GM06990 (cell line): ENCODE data around the gene SLC12A7.

ENCODE experiments used
- DNase-seq: peaks from one replicate; pipeline ENCODE4 v3.0.0-alpha.2; 2011; ENCODE audit not compliant: insufficient read length; ENCODE audit errors: extremely low read depth
- H3K27me3 ChIP-seq: replicated peaks from 2 replicates; pipeline ENCODE4 v1.6.0; 2011; ENCODE audit warnings: low read length; ENCODE audit not compliant: control insufficient read depth, insufficient read depth
- H3K36me3 ChIP-seq: 2 replicates; pipeline ENCODE4 v1.5.1; 2011; ENCODE audit warnings: low read length; ENCODE audit not compliant: control insufficient read depth, insufficient read depth
- H3K4me3 ChIP-seq: replicated peaks from 2 replicates; pipeline ENCODE4 v1.5.1; 2011; ENCODE audit warnings: low read depth, mild to moderate bottlenecking, control low read depth, low read length
- TF ChIP-seq, protein P1 (sequence below): IDR thresholded peaks from 2 replicates; pipeline ENCODE4 v1.5.1; 2011; ENCODE audit warnings: low read length, control low read depth, mild to moderate bottlenecking, inconsistent platforms; ENCODE audit not compliant: insufficient read depth, poor library complexity, severe bottlenecking

SLC12A7 gene

DNA sequence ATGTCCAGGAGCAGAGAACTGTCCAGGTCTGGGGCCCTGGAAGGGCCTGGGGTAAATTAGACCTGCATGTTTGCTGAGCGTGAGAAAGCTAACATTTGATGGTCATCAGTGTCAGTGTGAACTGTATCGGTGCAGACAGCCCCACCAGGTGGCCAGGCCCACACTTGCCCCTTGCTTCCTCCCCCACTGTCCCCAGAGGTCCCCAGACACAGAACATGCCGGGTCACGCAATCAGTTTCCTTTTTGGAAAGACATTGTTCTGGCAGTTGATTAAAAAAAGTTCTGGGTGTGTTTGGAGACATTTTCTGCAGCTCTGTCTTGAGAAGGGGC is 101.7 kb downstream of the SLC12A7 start:
- Histone ChIP-seq H3K36me3 (no peaks in the 10 kb centered on the region), H3K27me3 (no peaks in the 10 kb centered on the region; the same call in 1 of the 2 replicates), H3K4me3 (no peak overlapping the region)
- DNase-seq: no peak
- TF ChIP-seq, protein P1, sequence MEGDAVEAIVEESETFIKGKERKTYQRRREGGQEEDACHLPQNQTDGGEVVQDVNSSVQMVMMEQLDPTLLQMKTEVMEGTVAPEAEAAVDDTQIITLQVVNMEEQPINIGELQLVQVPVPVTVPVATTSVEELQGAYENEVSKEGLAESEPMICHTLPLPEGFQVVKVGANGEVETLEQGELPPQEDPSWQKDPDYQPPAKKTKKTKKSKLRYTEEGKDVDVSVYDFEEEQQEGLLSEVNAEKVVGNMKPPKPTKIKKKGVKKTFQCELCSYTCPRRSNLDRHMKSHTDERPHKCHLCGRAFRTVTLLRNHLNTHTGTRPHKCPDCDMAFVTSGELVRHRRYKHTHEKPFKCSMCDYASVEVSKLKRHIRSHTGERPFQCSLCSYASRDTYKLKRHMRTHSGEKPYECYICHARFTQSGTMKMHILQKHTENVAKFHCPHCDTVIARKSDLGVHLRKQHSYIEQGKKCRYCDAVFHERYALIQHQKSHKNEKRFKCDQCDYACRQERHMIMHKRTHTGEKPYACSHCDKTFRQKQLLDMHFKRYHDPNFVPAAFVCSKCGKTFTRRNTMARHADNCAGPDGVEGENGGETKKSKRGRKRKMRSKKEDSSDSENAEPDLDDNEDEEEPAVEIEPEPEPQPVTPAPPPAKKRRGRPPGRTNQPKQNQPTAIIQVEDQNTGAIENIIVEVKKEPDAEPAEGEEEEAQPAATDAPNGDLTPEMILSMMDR: no peak

DNA sequence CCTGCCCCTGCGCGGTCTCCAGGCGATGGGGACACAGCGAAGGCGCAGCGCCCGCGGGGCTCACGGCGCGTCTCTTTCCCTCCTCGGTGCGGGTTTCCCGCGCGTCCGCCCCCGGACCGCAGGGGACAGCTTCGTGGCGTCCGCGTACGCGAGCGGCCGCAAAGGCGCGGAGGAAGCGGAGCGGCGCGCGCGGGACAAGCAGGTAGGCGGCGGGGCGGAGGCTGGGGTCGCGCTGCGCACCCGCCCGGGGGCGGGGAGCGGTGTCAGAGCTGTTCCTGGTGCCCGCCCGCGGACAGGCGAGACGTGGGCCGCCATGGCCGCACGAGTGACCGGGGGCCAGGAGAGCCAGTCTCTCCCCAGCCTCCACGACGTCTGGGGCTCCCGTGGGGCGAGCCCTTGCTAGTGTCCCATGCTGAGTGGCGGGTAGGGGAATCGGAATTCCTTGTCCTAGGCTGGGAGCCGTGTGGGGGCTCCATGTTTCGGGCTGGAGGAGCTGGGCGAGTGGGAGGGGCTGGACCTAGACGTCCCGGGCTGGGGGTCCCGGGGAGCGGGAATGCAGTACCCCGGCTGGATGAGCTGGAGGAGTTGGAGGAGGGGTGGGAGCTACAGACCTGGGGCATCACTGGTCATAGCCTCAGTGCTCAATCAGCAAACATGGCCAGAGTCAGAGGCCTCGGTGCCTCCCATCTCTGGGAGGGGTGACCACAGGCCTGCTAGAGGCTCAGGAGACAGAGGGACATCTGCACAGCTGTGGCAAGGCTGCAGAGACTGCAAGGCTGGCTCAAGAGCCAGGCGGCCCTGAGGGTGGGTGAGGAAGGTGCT is 102.3 kb downstream of the SLC12A7 start:
- no peaks in the 10 kb centered on the region; the same call in 1 of the 2 replicates for H3K27me3 ChIP-seq
- no peak overlapping the region for H3K4me3 ChIP-seq
- TF ChIP-seq, protein P1: no peak
- no peaks in the 10 kb centered on the region for H3K36me3 ChIP-seq
- DNase-seq: no peak

DNA sequence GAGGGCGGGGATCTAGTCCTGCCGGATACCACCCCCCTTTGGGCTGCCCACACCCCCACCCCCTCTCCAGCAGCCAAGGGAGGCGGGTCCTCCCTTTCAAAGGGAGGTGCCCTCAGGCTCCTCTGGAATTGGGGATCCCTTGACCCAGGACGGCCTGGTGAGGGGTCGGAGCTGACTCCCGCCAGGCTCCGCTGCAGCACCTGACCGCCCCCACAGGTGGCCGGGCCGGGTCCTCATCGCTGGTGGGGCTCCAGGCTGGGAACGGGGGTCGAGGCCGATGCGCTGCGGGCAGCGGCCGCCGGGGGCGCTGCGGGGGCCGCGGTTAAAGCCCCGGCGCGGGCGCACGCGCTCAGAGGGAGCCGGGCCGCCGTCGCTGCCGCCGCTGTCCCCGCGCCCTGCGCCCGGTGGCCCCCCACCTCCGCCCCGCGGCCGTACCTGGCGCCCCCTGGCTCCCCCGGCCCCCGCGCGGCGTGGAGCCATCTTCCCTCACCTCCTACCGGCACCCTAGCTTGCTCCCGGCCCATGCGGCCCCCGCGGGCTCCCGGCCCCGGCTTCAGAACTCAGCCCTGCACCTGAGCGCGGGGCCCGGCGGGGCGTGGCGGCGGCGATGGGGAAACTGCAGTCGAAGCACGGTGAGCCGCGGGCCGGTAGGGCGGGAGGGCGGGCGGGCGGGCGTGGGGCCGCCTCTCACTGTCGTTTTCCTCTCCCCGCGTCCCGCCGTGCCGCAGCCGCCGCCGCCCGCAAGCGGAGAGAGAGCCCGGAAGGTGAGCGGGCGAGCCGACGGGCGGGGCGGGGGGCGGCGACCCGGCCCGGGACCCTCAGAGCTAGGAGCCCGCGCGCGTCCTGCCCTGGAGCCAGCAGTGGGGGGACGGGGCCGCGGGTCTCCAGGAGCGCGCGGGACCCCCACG is 103.2 kb downstream of the SLC12A7 start, which contains the start of gene NKD2:
Gene NKD2 (plus strand): TSS at position 352 of the 908 bp plus-strand sequence. CDS start 256 bp downstream, at position 608.
- H3K36me3 ChIP-seq: no peaks in the 10 kb centered on the region
- TF ChIP-seq, protein P1: peak; percentile 21
- peak; percentile 37 for DNase-seq
- H3K4me3 ChIP-seq: no peak within 1 kb of the TSS
- H3K27me3 ChIP-seq: peaks cover 1% of the 10 kb centered on the region; the same call in 1 of the 2 replicates

DNA sequence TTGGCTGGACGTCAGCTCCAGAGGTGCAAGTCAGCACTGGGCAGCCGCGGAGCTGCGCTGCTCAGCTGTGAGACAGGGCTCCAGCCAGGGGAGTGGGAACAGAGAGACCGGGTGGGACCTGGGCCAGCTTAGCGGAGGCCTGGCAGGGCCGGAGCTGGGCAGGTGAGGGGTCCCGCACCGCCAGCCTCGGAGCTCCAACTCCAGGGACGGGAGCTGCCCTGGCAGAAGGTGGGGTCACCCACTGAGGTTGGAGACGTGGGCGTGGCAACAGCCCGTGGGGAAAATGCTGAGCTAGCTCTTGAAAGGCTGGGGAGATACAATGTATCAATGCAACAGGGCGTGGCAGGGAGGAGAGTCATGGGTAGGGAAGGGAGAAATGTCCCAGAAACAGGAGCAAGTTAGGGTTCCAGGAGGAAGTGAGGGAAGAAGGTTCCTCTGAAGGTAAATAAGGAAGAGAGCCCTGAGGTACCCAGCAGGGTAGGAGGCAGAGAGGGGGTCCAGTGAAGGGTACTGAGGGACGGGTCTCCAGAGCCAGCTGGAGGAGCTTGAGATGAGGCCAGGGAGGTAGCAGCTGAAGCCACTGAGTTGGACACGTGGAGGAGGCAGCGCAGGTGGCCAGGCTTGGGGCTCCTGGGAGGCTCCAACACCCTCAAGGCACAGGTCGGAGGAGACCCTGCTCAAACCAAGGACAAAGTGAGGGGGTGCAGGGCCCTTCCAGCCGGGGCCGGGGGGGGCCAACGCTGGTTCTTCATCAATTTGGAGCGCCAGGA is 104.0 kb downstream of the SLC12A7 start:
- no peak for DNase-seq
- H3K27me3 ChIP-seq: peaks cover 1% of the 10 kb centered on the region; the same call in 1 of the 2 replicates
- no peak overlapping the region for H3K4me3 ChIP-seq
- TF ChIP-seq, protein P1: no peak
- no peaks in the 10 kb centered on the region for H3K36me3 ChIP-seq

DNA sequence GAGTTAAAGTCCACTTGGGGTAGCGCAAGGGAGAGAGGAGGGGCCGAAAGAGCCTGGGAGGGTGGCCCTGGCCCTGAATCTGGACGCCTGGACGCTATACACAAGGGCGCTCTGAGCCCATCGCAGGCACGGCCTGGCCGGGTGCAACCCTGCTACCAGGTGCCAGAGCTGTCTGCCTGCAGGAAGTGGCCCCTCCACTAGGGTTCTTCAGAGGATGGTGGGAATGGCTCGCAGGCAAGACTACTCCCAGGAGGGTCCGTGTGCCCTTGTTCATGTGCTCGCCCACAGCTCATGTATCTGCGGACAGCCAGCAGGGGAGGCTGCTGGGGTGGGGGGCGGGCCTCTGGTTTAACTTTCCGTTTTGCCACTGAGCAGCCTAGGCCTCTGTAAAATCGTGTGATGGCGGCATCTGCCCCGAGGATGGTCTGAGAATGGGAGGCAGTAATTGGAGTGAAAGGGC is 104.6 kb downstream of the SLC12A7 start:
- DNase-seq: no peak
- TF ChIP-seq, protein P1: peak; percentile 1
- peaks cover 1% of the 10 kb centered on the region; the same call in 1 of the 2 replicates for H3K27me3 ChIP-seq
- H3K36me3 ChIP-seq: no peaks in the 10 kb centered on the region
- H3K4me3 ChIP-seq: no peak overlapping the region
